ENCODE measurements around the gene PCDHGB3. TPM values are rescaled to one million over a fixed set of nuclear protein-coding genes. Genes with fewer than 3 reads are reported as not detected.
"Not testable (repeated sequence)": the region's sequence is repeated elsewhere in the genome, so short reads cannot be mapped to it uniquely, and the experiment has no call there.

PCDHGB3 gene
- total RNA-seq, 1 experiment from 2014 or later = 1.1 TPM

GRCh38 chr5:141392429-141393198, 22.6 kb downstream of the PCDHGB3 start, which contains the start of gene PCDHGA8:
Gene PCDHGA8, plus strand, starts transcription at chr5:141392633. Its CDS starts 181 bp downstream, at chr5:141392814.
- no peak for DNase-seq (ENCODE audit: low read depth)

GRCh38 chr5:141393267-141393666, 23.2 kb downstream of the PCDHGB3 start:
- DNase-seq (ENCODE audit: low read depth) = no peak

- DNase-seq (ENCODE audit: low read depth) = not testable (repeated sequence)
Measured at GRCh38 chr5:141394401-141395187, 24.6 kb downstream of the PCDHGB3 start.

- DNase-seq (ENCODE audit: low read depth) = not testable (repeated sequence)
Measured at GRCh38 chr5:141397756-141398551, 27.9 kb downstream of the PCDHGB3 start, which contains the start of gene PCDHGB5. Gene PCDHGB5, plus strand, starts transcription at chr5:141397947. Its CDS starts 181 bp downstream, at chr5:141398128.

GRCh38 chr5:141398608-141399007, 28.6 kb downstream of the PCDHGB3 start:
- no peak for DNase-seq (ENCODE audit: low read depth)

- no peak for DNase-seq (ENCODE audit: low read depth)
Measured at GRCh38 chr5:141399555-141400258, 29.7 kb downstream of the PCDHGB3 start.

- DNase-seq (ENCODE audit: low read depth) = no peak
Measured at GRCh38 chr5:141402553-141403243, 32.7 kb downstream of the PCDHGB3 start, which contains the start of gene PCDHGA9. Gene PCDHGA9, plus strand, starts transcription at chr5:141402778. Its CDS starts 175 bp downstream, at chr5:141402953.

GRCh38 chr5:141403387-141403786, 33.3 kb downstream of the PCDHGB3 start:
- DNase-seq (ENCODE audit: low read depth) = no peak

GRCh38 chr5:141407790-141408505, 37.9 kb downstream of the PCDHGB3 start, which contains the start of gene PCDHGB6:
Gene PCDHGB6, plus strand, starts transcription at chr5:141408021. Its CDS starts 182 bp downstream, at chr5:141408203.
- peak; percentile 67 for DNase-seq (ENCODE audit: low read depth)

- no peak for DNase-seq (ENCODE audit: low read depth)
Measured at GRCh38 chr5:141409598-141410306, 39.7 kb downstream of the PCDHGB3 start.

- DNase-seq (ENCODE audit: low read depth) = no peak
Measured at GRCh38 chr5:141411575-141411974, 41.5 kb downstream of the PCDHGB3 start.

GRCh38 chr5:141412854-141413539, 43.0 kb downstream of the PCDHGB3 start, which contains the start of gene PCDHGA10:
Gene PCDHGA10, plus strand, starts transcription at chr5:141412987. Its CDS starts 189 bp downstream, at chr5:141413176.
- DNase-seq (ENCODE audit: low read depth) = peak; percentile 30

GRCh38 chr5:141413540-141414069, 43.6 kb downstream of the PCDHGB3 start:
- no peak for DNase-seq (ENCODE audit: low read depth)

- not testable (repeated sequence) for DNase-seq (ENCODE audit: low read depth)
Measured at GRCh38 chr5:141414548-141415274, 44.7 kb downstream of the PCDHGB3 start.

- not testable (repeated sequence) for DNase-seq (ENCODE audit: low read depth)
Measured at GRCh38 chr5:141415275-141415618, 45.2 kb downstream of the PCDHGB3 start.

GRCh38 chr5:141417494-141418172, 47.6 kb downstream of the PCDHGB3 start, which contains the start of gene PCDHGB7:
Gene PCDHGB7, plus strand, starts transcription at chr5:141417677. Its CDS starts 183 bp downstream, at chr5:141417860.
- DNase-seq (ENCODE audit: low read depth) = peak; percentile 49

Measured in Daoy (cell line).